K562 (cell line): ENCODE data around the gene USP10. TPM values are rescaled to one million over a fixed set of nuclear protein-coding genes. Genes with fewer than 3 reads are reported as not detected.

Experiments used
- ATAC-seq: fragments of 200-7000 bp; cut with Tn5 transposase; 3 replicates; pipeline ENCODE4 v1.9.1; 2020; ENCODE audit warnings: moderate library complexity
- BruUV-seq: library from RNA; stranded (reverse); fragments of 400-500 nt; replicated peaks from 2 replicates; lab custom pipeline; 2021; lab: Mats Ljungman, UMichigan
- CTCF ChIA-PET: fragments of 300-600 bp; formaldehyde crosslinking; extraction: SDS; loops from one replicate; lab custom pipeline; 2021; ENCODE audit warnings: low intra/inter-chr PET ratio; lab: Yijun Ruan, JAX
- POLR2A ChIA-PET: fragments of 300-600, 350-650 bp; sonication (Branson Sonifier 250); formaldehyde crosslinking; extraction: SDS; loops from one replicate; lab custom pipeline; 2021; ENCODE audit warnings: antibody characterized with exemption, inconsistent platforms; lab: Yijun Ruan, JAX
- DNase-seq, 4 experiments: peaks; one replicate each; pipeline versions ENCODE4 v3.0.0 to v3.0.0-alpha.2; 2011 to 2018; ENCODE audit warnings: low spot score in 3 of 4, mixed read lengths in 3 of 4; ENCODE audit errors: extremely low read depth in 1 of 4
- FAIRE-seq: peaks from 2 replicates; lab custom pipeline; 2011; peaks lifted over from hg19 to GRCh38; lab: Jason Lieb, UNC
- H2AFZ ChIP-seq: 2 replicates; pipeline ENCODE4 v1.6.0; 2011; ENCODE audit warnings: low read depth, low read length, control low read depth, inconsistent platforms
- H3K27ac ChIP-seq: fragments of 200-600 bp; 3 replicates; pipeline ENCODE4 v1.8.0; 2011; ENCODE audit warnings: low read depth, mild to moderate bottlenecking, control low read depth, inconsistent platforms, low read length, moderate library complexity, mixed read lengths; ENCODE audit errors: extremely low read depth
- H3K27me3 ChIP-seq, 2 experiments: fragments of 300-600 bp in 1 of 2; 2 replicates in 1 of 2; 3 replicates in 1 of 2; pipeline versions ENCODE4 v1.6.0 to v1.8.0; 2011; ENCODE audit warnings: inconsistent platforms in 2 of 2, low read length in 2 of 2, mild to moderate bottlenecking in 1 of 2, mixed read lengths in 1 of 2, moderate library complexity in 1 of 2; ENCODE audit not compliant: control insufficient read depth in 2 of 2, insufficient read depth in 2 of 2
- H3K36me3 ChIP-seq: fragments of 300-600 bp; 3 replicates; pipeline ENCODE4 v1.8.0; 2011; ENCODE audit warnings: mild to moderate bottlenecking, low read length, inconsistent platforms; ENCODE audit not compliant: control insufficient read depth, insufficient read depth
- H3K4me1 ChIP-seq, 2 experiments: fragments of 200-600 bp in 1 of 2; replicated peaks in 1 of 2; 2 replicates in 1 of 2; 3 replicates in 1 of 2; pipeline versions ENCODE4 v1.5.1 to v1.8.0; 2011; ENCODE audit warnings: inconsistent platforms in 2 of 2, low read length in 2 of 2, mild to moderate bottlenecking in 1 of 2, mixed read lengths in 1 of 2, moderate library complexity in 1 of 2; ENCODE audit not compliant: control insufficient read depth in 2 of 2, insufficient read depth in 2 of 2
- H3K4me2 ChIP-seq: 2 replicates; pipeline ENCODE4 v1.6.1; 2011; ENCODE audit warnings: low read length, control low read depth, inconsistent platforms, mixed read lengths; ENCODE audit not compliant: insufficient read depth
- H3K4me3 ChIP-seq: fragments of 200-600 bp; sonication (generic), shearing (Covaris generic); 2 replicates; pipeline ENCODE4 v1.5.1; 2016; ENCODE audit warnings: control low read depth, inconsistent platforms
- H3K79me2 ChIP-seq: fragments of 200-600 bp; 3 replicates; pipeline ENCODE4 v1.8.0; 2011; ENCODE audit warnings: low read length, inconsistent platforms; ENCODE audit not compliant: control insufficient read depth, insufficient read depth
- H3K9ac ChIP-seq, 2 experiments: 2 replicates each; pipeline versions ENCODE4 v1.6.0 to v1.6.1; 2011; ENCODE audit warnings: low read depth in 2 of 2, low read length in 2 of 2, control low read depth in 1 of 2, inconsistent platforms in 1 of 2, mild to moderate bottlenecking in 1 of 2, mixed read lengths in 1 of 2; ENCODE audit not compliant: insufficient read depth in 1 of 2
- H3K9me1 ChIP-seq: one replicate; pipeline ENCODE4 v1.6.0; 2011; ENCODE audit warnings: inconsistent platforms, mild to moderate bottlenecking, low read length, moderate library complexity; ENCODE audit not compliant: control insufficient read depth, insufficient read depth
- H3K9me3 ChIP-seq: replicated peaks from 2 replicates; pipeline ENCODE4 v1.5.1; 2011; ENCODE audit warnings: low read depth, low read length, inconsistent platforms; ENCODE audit not compliant: control insufficient read depth, insufficient read depth
- H4K20me1 ChIP-seq: replicated peaks from 2 replicates; pipeline ENCODE4 v1.6.1; 2011; ENCODE audit warnings: low read length, inconsistent platforms, mixed read lengths; ENCODE audit not compliant: control insufficient read depth, insufficient read depth
- HEY1 ChIP-seq: fragments of 250-450 bp; sonication (Bioruptor Pico); IDR thresholded peaks from 2 replicates; pipeline ENCODE4 v1.5.0; 2020; ENCODE audit warnings: mild to moderate bottlenecking, moderate library complexity, borderline replicate concordance
- PPARD ChIP-seq: fragments of 250-450 bp; sonication (Bioruptor Pico); IDR thresholded peaks from 2 replicates; pipeline ENCODE4 v1.8.0; 2022; ENCODE audit warnings: inconsistent platforms, mild to moderate bottlenecking, moderate library complexity
- ZKSCAN1 ChIP-seq: fragments of 150-350 bp; IDR thresholded peaks from 2 replicates; pipeline ENCODE4 v1.6.1; 2016; ENCODE audit warnings: low read depth, low read length
- ZNF583 ChIP-seq: fragments of 250-450 bp; sonication (Bioruptor Pico); IDR thresholded peaks from 2 replicates; pipeline ENCODE4 v1.4.0; 2020
- WGBS: fragments of 100-300 bp; shearing (Covaris generic); methylation state at CpG from one replicate; pipeline ENCODE4 v1.1.6; 2016; ENCODE audit warnings: low coverage, mixed read lengths; ENCODE audit not compliant: insufficient coverage; ENCODE audit errors: missing lambda C conversion rate; 5-methylcytosine and 5-hydroxymethylcytosine counted together
- in situ Hi-C: fragments of 300-500 bp; cut with MboI; formaldehyde crosslinking; loops from 4 replicates; pipeline ENCODE4 v1.15.0; 2018; ENCODE audit warnings: inconsistent platforms, mixed read lengths
- intact Hi-C: fragments of 100-400 bp; cut with micrococcal nuclease; formaldehyde crosslinking; loops from 2 replicates; pipeline ENCODE4 v1.14.2; 2022
- polyA plus RNA-seq, 8 experiments: library from polyadenylated mRNA; depleted of rRNA in 4 of 8; stranded (reverse) in 5 of 8; unstranded in 3 of 8; fragments of >200 nt; fragmentation: Nextera tagmentation in 2 of 8; fragmentation: Illumina TruSeq in 1 of 8; extraction: Ambion mirVana in 2 of 8; extraction: Trizol in 1 of 8; gene quantifications; 2 replicates each; pipeline versions ENCODE4 v1.2.1 to v1.2.3, GENCODE V29; 2011 to 2014; ENCODE audit warnings: inconsistent platforms in 1 of 8, missing spikeins in 1 of 8
- total RNA-seq, 7 experiments: library from RNA; depleted of rRNA in 6 of 7; stranded (reverse); fragments of >200 nt in 6 of 7; fragmentation: Illumina TruSeq in 2 of 7; extraction: Trizol in 2 of 7; gene quantifications; 2 replicates each; pipeline versions ENCODE4 v1.2.1 to v1.2.3, GENCODE V29; 2011 to 2021; ENCODE audit warnings: low replicate concordance in 1 of 7
- TF ChIP-seq, protein P1 (sequence below): sonication (generic); formaldehyde crosslinking; IDR thresholded peaks from 2 replicates; pipeline ENCODE4 v1.8.0; 2023; ENCODE audit warnings: mild to moderate bottlenecking, missing genetic modification reagents
- TF ChIP-seq, protein P2 (sequence below): fragments of 450-650 bp; IDR thresholded peaks from 2 replicates; pipeline ENCODE4 v1.6.1; 2016; ENCODE audit warnings: borderline replicate concordance

Gene USP10
- total and polyA plus RNA-seq, 9 of the 15 experiments (the other 6 are each of a cell fraction or from before 2014, with no cell fraction given), result 61.7 to 197 (median 116) TPM

DNA sequence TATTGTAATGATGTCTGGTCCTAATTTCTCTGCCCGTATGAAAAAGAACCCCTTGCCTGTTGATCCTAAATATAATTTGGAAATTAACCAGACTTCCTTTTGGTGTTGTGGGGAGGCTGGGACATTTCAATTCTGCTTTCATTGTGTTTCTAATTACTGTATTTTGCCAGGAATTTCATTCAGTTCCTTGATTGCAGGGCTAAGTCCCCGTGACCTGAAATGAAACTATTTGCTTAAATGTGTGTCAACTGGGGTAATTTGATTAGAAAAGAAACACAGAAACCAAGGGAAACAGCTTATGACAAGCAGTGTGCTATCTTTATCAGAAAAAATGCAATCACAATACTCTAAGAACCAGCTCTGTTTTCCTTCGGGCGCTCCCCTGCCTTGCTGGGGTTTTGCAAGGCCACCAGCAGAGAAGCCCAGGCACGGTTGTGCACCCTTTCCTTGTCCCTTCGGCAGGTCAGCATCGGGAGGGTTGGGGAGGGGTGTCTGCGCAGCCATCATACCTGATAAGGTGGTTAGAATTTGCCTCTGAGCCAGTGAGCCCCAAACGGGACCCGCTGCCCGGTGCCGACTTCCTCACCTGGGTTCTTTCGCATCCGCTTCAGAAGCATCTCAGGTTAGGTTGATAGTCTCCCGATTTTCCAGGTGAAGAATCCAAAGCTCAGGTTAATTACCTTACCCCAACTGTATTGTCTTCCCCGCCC, 32.0 kb upstream of the USP10 start:
- no peak overlapping the region for H3K9ac ChIP-seq
- POLR2A ChIA-PET, result interaction anchor here (0.5 to 1.3 kb wide), 2 partner anchors 24 to 33 kb away, joined by 3 read pairs; no protein-coding TSS in a partner anchor
- H3K9me3 ChIP-seq, result no peaks in the 10 kb centered on the region
- H3K9me1 ChIP-seq, result no peaks in the 10 kb centered on the region
- CTCF ChIA-PET, result no interaction called here
- FAIRE-seq (no peak), DNase-seq (no peak), ATAC-seq (no peak)
- no peaks in the 10 kb centered on the region; the same call in 1 of the 2 replicates for H4K20me1 ChIP-seq
- no peak overlapping the region for H3K4me2 ChIP-seq
- H3K4me3 ChIP-seq, result no peak overlapping the region
- no peak overlapping the region for H2AFZ ChIP-seq
- H3K79me2 ChIP-seq, result no peaks in the 10 kb centered on the region
- intact Hi-C loops, result no loop called here
- peaks cover 22% of the 10 kb centered on the region; the same call in 2 of the 3 replicates for H3K36me3 ChIP-seq
- TF ChIP-seq, protein P1, sequence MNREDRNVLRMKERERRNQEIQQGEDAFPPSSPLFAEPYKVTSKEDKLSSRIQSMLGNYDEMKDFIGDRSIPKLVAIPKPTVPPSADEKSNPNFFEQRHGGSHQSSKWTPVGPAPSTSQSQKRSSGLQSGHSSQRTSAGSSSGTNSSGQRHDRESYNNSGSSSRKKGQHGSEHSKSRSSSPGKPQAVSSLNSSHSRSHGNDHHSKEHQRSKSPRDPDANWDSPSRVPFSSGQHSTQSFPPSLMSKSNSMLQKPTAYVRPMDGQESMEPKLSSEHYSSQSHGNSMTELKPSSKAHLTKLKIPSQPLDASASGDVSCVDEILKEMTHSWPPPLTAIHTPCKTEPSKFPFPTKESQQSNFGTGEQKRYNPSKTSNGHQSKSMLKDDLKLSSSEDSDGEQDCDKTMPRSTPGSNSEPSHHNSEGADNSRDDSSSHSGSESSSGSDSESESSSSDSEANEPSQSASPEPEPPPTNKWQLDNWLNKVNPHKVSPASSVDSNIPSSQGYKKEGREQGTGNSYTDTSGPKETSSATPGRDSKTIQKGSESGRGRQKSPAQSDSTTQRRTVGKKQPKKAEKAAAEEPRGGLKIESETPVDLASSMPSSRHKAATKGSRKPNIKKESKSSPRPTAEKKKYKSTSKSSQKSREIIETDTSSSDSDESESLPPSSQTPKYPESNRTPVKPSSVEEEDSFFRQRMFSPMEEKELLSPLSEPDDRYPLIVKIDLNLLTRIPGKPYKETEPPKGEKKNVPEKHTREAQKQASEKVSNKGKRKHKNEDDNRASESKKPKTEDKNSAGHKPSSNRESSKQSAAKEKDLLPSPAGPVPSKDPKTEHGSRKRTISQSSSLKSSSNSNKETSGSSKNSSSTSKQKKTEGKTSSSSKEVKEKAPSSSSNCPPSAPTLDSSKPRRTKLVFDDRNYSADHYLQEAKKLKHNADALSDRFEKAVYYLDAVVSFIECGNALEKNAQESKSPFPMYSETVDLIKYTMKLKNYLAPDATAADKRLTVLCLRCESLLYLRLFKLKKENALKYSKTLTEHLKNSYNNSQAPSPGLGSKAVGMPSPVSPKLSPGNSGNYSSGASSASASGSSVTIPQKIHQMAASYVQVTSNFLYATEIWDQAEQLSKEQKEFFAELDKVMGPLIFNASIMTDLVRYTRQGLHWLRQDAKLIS, result no peak
- TF ChIP-seq, protein P2, sequence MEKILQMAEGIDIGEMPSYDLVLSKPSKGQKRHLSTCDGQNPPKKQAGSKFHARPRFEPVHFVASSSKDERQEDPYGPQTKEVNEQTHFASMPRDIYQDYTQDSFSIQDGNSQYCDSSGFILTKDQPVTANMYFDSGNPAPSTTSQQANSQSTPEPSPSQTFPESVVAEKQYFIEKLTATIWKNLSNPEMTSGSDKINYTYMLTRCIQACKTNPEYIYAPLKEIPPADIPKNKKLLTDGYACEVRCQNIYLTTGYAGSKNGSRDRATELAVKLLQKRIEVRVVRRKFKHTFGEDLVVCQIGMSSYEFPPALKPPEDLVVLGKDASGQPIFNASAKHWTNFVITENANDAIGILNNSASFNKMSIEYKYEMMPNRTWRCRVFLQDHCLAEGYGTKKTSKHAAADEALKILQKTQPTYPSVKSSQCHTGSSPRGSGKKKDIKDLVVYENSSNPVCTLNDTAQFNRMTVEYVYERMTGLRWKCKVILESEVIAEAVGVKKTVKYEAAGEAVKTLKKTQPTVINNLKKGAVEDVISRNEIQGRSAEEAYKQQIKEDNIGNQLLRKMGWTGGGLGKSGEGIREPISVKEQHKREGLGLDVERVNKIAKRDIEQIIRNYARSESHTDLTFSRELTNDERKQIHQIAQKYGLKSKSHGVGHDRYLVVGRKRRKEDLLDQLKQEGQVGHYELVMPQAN, result no peak
- no peak for TF ChIP-seq ZNF583
- no peak for TF ChIP-seq PPARD (CRISPR knock-in tag)
- no peak for TF ChIP-seq HEY1
- TF ChIP-seq ZKSCAN1, result no peak
- no peaks in the 10 kb centered on the region for H3K27me3 ChIP-seq
- peaks cover 3 to 8% of the 10 kb centered on the region in 2 experiments; a peak in 2 of 5 replicates for H3K4me1 ChIP-seq
- H3K27ac ChIP-seq, result no peak overlapping the region
- in situ Hi-C loops, result no loop called here
- 76% methylated on average over 16 of the region's 16 CpGs for WGBS
- no TSS peak for BruUV-seq
